CD4-positive, alpha-beta T cell (primary cell): ENCODE measurements around the gene HLF. TPM values are rescaled to one million over a fixed set of nuclear protein-coding genes. Genes with fewer than 3 reads are reported as not detected.

Source experiments
- ATAC-seq: fragments of 200-7000 bp; cut with Tn5 transposase; one replicate; pipeline ENCODE4 v1.10.0; 2022; ENCODE audit warnings: mild to moderate bottlenecking; ENCODE audit not compliant: poor library complexity
- CTCF ChIA-PET: fragments of 350-600 bp; sonication (Branson Sonifier 250); formaldehyde crosslinking; loops from one replicate; lab custom pipeline; 2021; ENCODE audit warnings: antibody characterized with exemption, inconsistent platforms; lab: Charles Lee
- POLR2A ChIA-PET: fragments of 350-600 bp; sonication (Branson Sonifier 250); formaldehyde crosslinking; loops from one replicate; lab custom pipeline; 2021; ENCODE audit warnings: antibody characterized with exemption, inconsistent platforms; lab: Charles Lee
- DNase-seq, 14 experiments: peaks; one replicate each; pipeline ENCODE4 v3.0.0-alpha.2; 2013 to 2020; ENCODE audit warnings: mixed read lengths in 2 of 14
- H3K27ac ChIP-seq, 2 donors: one replicate each; pipeline versions ENCODE4 v1.5.1 to v1.7.0; 2013; ENCODE audit warnings: low read length in 2 of 2, low read depth in 1 of 2, mild to moderate bottlenecking in 1 of 2
- H3K27me3 ChIP-seq, 2 experiments: 1 replicate in 1 of 2; 2 replicates in 1 of 2; pipeline versions ENCODE4 v1.6.1 to v1.7.0; 2013; ENCODE audit warnings: low read length in 2 of 2, control low read depth in 1 of 2, mild to moderate bottlenecking in 1 of 2, moderate library complexity in 1 of 2; ENCODE audit not compliant: insufficient read depth in 2 of 2, control insufficient read depth in 1 of 2
- H3K36me3 ChIP-seq: one replicate; pipeline ENCODE4 v1.6.1; 2013; ENCODE audit warnings: low read length, control low read depth; ENCODE audit not compliant: insufficient read depth
- H3K4me1 ChIP-seq: one replicate; pipeline ENCODE4 v1.6.1; 2013; ENCODE audit warnings: low read length, control low read depth; ENCODE audit not compliant: insufficient read depth
- H3K4me3 ChIP-seq: one replicate; pipeline ENCODE4 v1.5.1; 2013; ENCODE audit warnings: mild to moderate bottlenecking, low read length, moderate library complexity
- H3K9me3 ChIP-seq, 2 experiments: 1 replicate in 1 of 2; 2 replicates in 1 of 2; pipeline versions ENCODE4 v1.6.1 to v1.7.0; 2013; ENCODE audit warnings: low read length in 2 of 2, mild to moderate bottlenecking in 2 of 2, control low read depth in 1 of 2, moderate library complexity in 1 of 2; ENCODE audit not compliant: control insufficient read depth in 1 of 2, insufficient read depth in 1 of 2
- H3K27ac Mint-ChIP-seq: one replicate; pipeline ENCODE4 v1.8.0; 2020; ENCODE audit warnings: mixed read lengths
- H3K27me3 Mint-ChIP-seq: one replicate; pipeline ENCODE4 v1.8.0; 2021; ENCODE audit warnings: mixed read lengths
- H3K36me3 Mint-ChIP-seq: one replicate; pipeline ENCODE4 v1.8.0; 2021; ENCODE audit warnings: low read depth, mixed read lengths
- H3K4me1 Mint-ChIP-seq: one replicate; pipeline ENCODE4 v1.8.0; 2021; ENCODE audit warnings: low read depth, mixed read lengths
- H3K4me3 Mint-ChIP-seq: one replicate; pipeline ENCODE4 v1.8.0; 2020; ENCODE audit warnings: mild to moderate bottlenecking, mixed read lengths
- H3K9me3 Mint-ChIP-seq: one replicate; pipeline ENCODE4 v1.8.0; 2020; ENCODE audit warnings: mixed read lengths
- CTCF ChIP-seq: fragments of 200-600 bp; IDR thresholded peaks from one replicate; pipeline ENCODE4 v1.8.0; 2022; ENCODE audit warnings: antibody characterized with exemption, mild to moderate bottlenecking
- intact Hi-C, 2 experiments: fragments of 100-400 bp; cut with DNase I in 1 of 2; cut with micrococcal nuclease in 1 of 2; formaldehyde crosslinking; loops; one replicate each; pipeline versions ENCODE4 v1.15.1 to v1.9.0; 2023 to 2025; cut with DNase I, micrococcal nuclease
- total RNA-seq, 174 experiments: library from RNA in 2 of 174; stranded (reverse) in 2 of 174; gene quantifications; one replicate each; pipeline ENCODE4 v1.2.3 and lab custom pipeline; 2021 to 2026

Gene HLF
- total RNA-seq, 2 experiments from 2014 or later = 4.3 to 4.9 TPM

DNA sequence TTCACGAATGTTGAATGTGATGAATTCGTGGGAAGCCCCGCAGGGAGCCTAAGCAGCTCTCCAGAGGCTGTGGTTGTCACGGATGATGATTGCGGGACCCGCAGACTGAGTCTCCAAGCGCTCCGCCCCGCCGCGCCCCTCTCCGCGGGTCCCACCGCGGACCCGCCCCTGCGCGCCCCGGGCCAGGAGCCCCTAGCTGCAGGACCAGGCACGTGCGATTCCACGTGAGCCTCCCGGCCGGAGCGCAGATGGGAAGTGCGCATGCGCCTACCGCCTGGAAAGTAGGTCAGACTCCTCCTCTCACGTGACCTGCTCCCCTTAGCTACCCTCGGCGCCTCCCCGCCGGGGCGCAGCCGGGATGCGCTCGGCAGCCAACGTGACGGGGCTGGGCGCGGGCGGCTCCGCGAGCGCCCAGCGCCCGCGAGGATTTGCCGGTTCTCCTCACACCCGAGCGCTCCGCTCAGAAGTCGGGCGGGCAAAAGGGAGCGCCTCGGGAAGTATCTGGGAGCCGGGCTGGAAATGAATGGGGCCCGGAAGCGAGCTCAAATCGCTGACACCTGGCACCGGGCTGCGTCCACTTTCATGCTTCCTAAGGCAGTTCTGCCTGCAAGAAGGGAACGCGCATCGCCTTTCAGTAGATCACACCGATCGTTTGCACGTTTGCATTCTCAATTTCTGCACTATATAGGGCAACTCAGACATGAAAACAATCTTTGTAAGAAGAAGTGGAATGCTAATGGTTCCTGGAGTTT, 26.4 kb upstream of the HLF start:
- peak overlapping the region; percentile 89 for H3K4me3 Mint-ChIP-seq
- peaks cover 19% of the 10 kb centered on the region for H3K4me1 ChIP-seq
- no peak for TF ChIP-seq CTCF
- H3K27me3 ChIP-seq = peaks cover 0 to 3% of the 10 kb centered on the region in 2 experiments
- H3K36me3 Mint-ChIP-seq = no peaks in the 10 kb centered on the region
- H3K27me3 Mint-ChIP-seq = peaks cover 23% of the 10 kb centered on the region
- H3K4me3 ChIP-seq = peak overlapping the region; percentile 74
- H3K27ac ChIP-seq = peak overlapping the region in 1 of 2 donors; percentile 65
- intact Hi-C loops = loop anchor here (1.0 to 5.0 kb wide), 4 partner anchors 26 to 271 kb away; partner anchors contain the start of genes HLF (in 2 of the 2), COX11 (in 1 of the 2), MMD (in 1 of the 2) and STXBP4 (in 1 of the 2)
- ChIA-PET POLR2A (interaction anchor here (0.9 to 3.6 kb wide), 8 partner anchors 16 to 183 kb away, joined by 3 to 57 read pairs (median 3); partner anchors contain the start of gene HLF), CTCF (interaction anchor here (0.8 to 1.4 kb wide), 3 partner anchors 23 to 58 kb away, joined by 3 to 6 read pairs (median 5); no protein-coding TSS in a partner anchor)
- peak overlapping the region; percentile 87 for H3K27ac Mint-ChIP-seq
- peak; percentile 89 for ATAC-seq
- H3K9me3 Mint-ChIP-seq = no peaks in the 10 kb centered on the region
- peak; percentile 75 to 96 (median 84) for DNase-seq
- H3K36me3 ChIP-seq = no peaks in the 10 kb centered on the region
- H3K9me3 ChIP-seq = no peaks in the 10 kb centered on the region
- peaks cover 25% of the 10 kb centered on the region for H3K4me1 Mint-ChIP-seq

DNA sequence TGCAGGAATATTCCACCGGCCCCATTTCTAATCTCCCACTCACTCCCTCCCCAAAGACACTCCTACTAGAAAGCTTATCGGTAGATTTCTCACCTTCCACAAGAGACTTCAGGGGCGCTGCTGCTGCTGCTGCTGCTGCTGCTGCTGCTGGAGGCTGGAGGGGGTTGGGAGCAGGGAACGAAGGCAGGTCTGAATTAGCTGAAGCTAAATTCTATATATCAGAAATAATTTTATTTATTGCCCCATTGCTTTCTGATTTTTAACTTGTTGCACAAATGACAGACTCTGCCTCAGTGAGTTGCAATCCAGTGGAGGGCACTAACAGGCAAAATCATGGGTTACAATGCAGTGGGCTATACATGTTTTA, 25.8 kb upstream of the HLF start:
- ChIA-PET POLR2A (interaction anchor here (1.0 to 3.6 kb wide), 4 partner anchors 23 to 182 kb away, joined by 3 to 57 read pairs (median 6); partner anchors contain the start of gene HLF), CTCF (interaction anchor here (0.8 to 1.4 kb wide), 3 partner anchors 22 to 57 kb away, joined by 3 to 6 read pairs (median 5); no protein-coding TSS in a partner anchor)
- Mint-ChIP-seq H3K4me1 (peaks cover 25% of the 10 kb centered on the region), H3K4me3 (peak overlapping the region; percentile 89), H3K36me3 (no peaks in the 10 kb centered on the region), H3K27me3 (peaks cover 25% of the 10 kb centered on the region), H3K9me3 (no peaks in the 10 kb centered on the region), H3K27ac (peak overlapping the region; percentile 68)
- Histone ChIP-seq H3K4me3 (peak overlapping the region; percentile 74), H3K9me3 (no peaks in the 10 kb centered on the region), H3K4me1 (peaks cover 19% of the 10 kb centered on the region), H3K27ac (peak overlapping the region in 1 of 2 donors; percentile 51), H3K27me3 (peaks cover 0 to 3% of the 10 kb centered on the region in 2 experiments), H3K36me3 (no peaks in the 10 kb centered on the region)
- DNase-seq (peak in 5 of 14 experiments; percentile 5 to 41 (median 38)), ATAC-seq (peak; percentile 27)
- intact Hi-C loops = loop anchor here (1.0 to 5.0 kb wide), 4 partner anchors 25 to 272 kb away; partner anchors contain the start of genes HLF (in 2 of the 2), COX11 (in 1 of the 2), MMD (in 1 of the 2) and STXBP4 (in 1 of the 2)
- TF ChIP-seq CTCF = no peak

DNA sequence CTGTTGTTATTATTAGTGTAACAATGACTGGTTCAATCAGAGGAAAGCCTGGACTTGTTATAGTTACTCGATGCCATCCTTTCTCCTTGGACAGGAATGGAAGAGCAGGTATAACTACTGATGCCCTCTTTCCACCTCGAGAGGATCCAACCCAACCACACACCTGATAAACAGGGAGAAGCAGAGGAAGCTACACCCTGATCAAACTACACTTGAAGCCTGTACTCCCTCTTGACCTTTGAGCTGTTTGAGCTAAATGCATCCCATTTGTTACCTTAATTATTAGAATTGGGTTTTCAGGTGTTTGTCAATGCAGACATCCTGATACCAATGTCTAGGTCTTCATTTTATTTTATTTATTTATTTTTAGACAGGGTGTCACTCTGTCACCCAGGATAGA, 23.7 kb upstream of the HLF start:
- CTCF ChIA-PET = interaction anchor here (0.6 kb wide), 1 partner anchor 240 kb away, joined by 3 read pairs; no protein-coding TSS in a partner anchor

More for the DNA sequence above, 23.7 kb upstream of the HLF start:
- ATAC-seq (no peak), DNase-seq (no peak)
- POLR2A ChIA-PET = no interaction called here
- Mint-ChIP-seq H3K9me3 (no peaks in the 10 kb centered on the region), H3K27ac (no peak overlapping the region), H3K4me3 (no peak overlapping the region), H3K4me1 (peaks cover 24% of the 10 kb centered on the region), H3K36me3 (no peaks in the 10 kb centered on the region), H3K27me3 (peaks cover 42% of the 10 kb centered on the region)
- intact Hi-C loops = no loop called here
- Histone ChIP-seq H3K27me3 (peaks cover 0 to 3% of the 10 kb centered on the region in 2 experiments), H3K4me3 (no peak overlapping the region), H3K27ac (no peak overlapping the region), H3K4me1 (peaks cover 19% of the 10 kb centered on the region), H3K9me3 (no peaks in the 10 kb centered on the region), H3K36me3 (no peaks in the 10 kb centered on the region)
- TF ChIP-seq CTCF = no peak
